ENCODE data around the gene KDM2A.

The KDM2A gene

GRCh38 chr11:67261946-67262681, 143.1 kb downstream of the KDM2A start:
- no peak for TF ChIP-seq CSRNP3 (CRISPR knock-in tag; IDR thresholded peaks at IDR 0.05)
- TF ChIP-seq POU6F1 (CRISPR knock-in tag; IDR thresholded peaks at IDR 0.05; ENCODE audit: borderline replicate concordance, low read depth), result no peak
- no peak for TF ChIP-seq PATZ1 (CRISPR knock-in tag; IDR thresholded peaks at IDR 0.05; ENCODE audit: borderline replicate concordance)
- no peak for TF ChIP-seq ARNTL (CRISPR knock-in tag; IDR thresholded peaks at IDR 0.05; ENCODE audit: borderline replicate concordance, low read depth)
- no peak for TF ChIP-seq ZC3H10 (CRISPR knock-in tag; IDR thresholded peaks at IDR 0.05)
- no peak for TF ChIP-seq TCF4 (CRISPR knock-in tag; IDR thresholded peaks at IDR 0.05; ENCODE audit: borderline replicate concordance)
- no peak for TF ChIP-seq CSDC2 (CRISPR knock-in tag; IDR thresholded peaks at IDR 0.05)
- no peak for TF ChIP-seq TSHZ2 (CRISPR knock-in tag; IDR thresholded peaks at IDR 0.05)
- no peak for TF ChIP-seq ZFP30 (CRISPR knock-in tag; IDR thresholded peaks at IDR 0.05)
- TF ChIP-seq ESRRG (CRISPR knock-in tag; IDR thresholded peaks at IDR 0.05), result no peak
- no peak for TF ChIP-seq RARB (CRISPR knock-in tag; IDR thresholded peaks at IDR 0.05)
- TF ChIP-seq SNAI2 (CRISPR knock-in tag; IDR thresholded peaks at IDR 0.05), result no peak
- TF ChIP-seq CREB5 (CRISPR knock-in tag; IDR thresholded peaks at IDR 0.05; ENCODE audit: low read depth), result no peak
- no peak for TF ChIP-seq PPARA (CRISPR knock-in tag; IDR thresholded peaks at IDR 0.05; ENCODE audit: borderline replicate concordance)
- no peak for TF ChIP-seq BACH2 (CRISPR knock-in tag; IDR thresholded peaks at IDR 0.05; ENCODE audit: borderline replicate concordance)
- no peak for TF ChIP-seq ZNF565 (CRISPR knock-in tag; conservative IDR thresholded peaks at IDR 0.05; ENCODE audit: low read depth)
- no peak for TF ChIP-seq TOX (CRISPR knock-in tag; IDR thresholded peaks at IDR 0.05; ENCODE audit: borderline replicate concordance)
- TF ChIP-seq GLIS3 (CRISPR knock-in tag; IDR thresholded peaks at IDR 0.05), result no peak
- no peak for TF ChIP-seq ZNF70 (CRISPR knock-in tag; IDR thresholded peaks at IDR 0.05)
- no peak for TF ChIP-seq OSR1 (CRISPR knock-in tag; IDR thresholded peaks at IDR 0.05)
- peak; percentile 1; the same call in 2 of the 3 replicates for ATAC-seq

- TF ChIP-seq BACH2 (CRISPR knock-in tag; IDR thresholded peaks at IDR 0.05; ENCODE audit: borderline replicate concordance) (no peak), ZNF8 (CRISPR knock-in tag; IDR thresholded peaks at IDR 0.05) (no peak), TOX (CRISPR knock-in tag; IDR thresholded peaks at IDR 0.05; ENCODE audit: borderline replicate concordance) (no peak), ZNF70 (CRISPR knock-in tag; IDR thresholded peaks at IDR 0.05) (no peak), ESRRG (CRISPR knock-in tag; IDR thresholded peaks at IDR 0.05) (no peak), OSR1 (CRISPR knock-in tag; IDR thresholded peaks at IDR 0.05) (no peak), ARNTL (CRISPR knock-in tag; IDR thresholded peaks at IDR 0.05; ENCODE audit: borderline replicate concordance, low read depth) (no peak), CREB5 (CRISPR knock-in tag; IDR thresholded peaks at IDR 0.05; ENCODE audit: low read depth) (no peak), ZNF565 (CRISPR knock-in tag; conservative IDR thresholded peaks at IDR 0.05; ENCODE audit: low read depth) (no peak), RARB (CRISPR knock-in tag; IDR thresholded peaks at IDR 0.05) (no peak), ZFP30 (CRISPR knock-in tag; IDR thresholded peaks at IDR 0.05) (no peak)
- ATAC-seq, result peak; percentile 85
Observed at GRCh38 chr11:67262731-67263675, 143.9 kb downstream of the KDM2A start.

Measured in SK-N-SH treated with all-trans-retinoic acid at 6 μM for 48 hours (cell line).